ENCODE data around the gene PLXNA2. TPM values are rescaled to one million over a fixed set of nuclear protein-coding genes. Genes with fewer than 3 reads are reported as not detected.

PLXNA2 gene
- total and polyA plus RNA-seq, 2 of the 13 experiments (the other 11 are each of a cell fraction or from before 2014, with no cell fraction given) = 1.1 to 2.1 TPM

GRCh38 chr1:208225954-208226937 lies 17.9 kb downstream of the PLXNA2 start (continued):
- TF ChIP-seq TCF7 (IDR thresholded peaks at IDR 0.05; ENCODE audit: low read depth) = no peak

DNA sequence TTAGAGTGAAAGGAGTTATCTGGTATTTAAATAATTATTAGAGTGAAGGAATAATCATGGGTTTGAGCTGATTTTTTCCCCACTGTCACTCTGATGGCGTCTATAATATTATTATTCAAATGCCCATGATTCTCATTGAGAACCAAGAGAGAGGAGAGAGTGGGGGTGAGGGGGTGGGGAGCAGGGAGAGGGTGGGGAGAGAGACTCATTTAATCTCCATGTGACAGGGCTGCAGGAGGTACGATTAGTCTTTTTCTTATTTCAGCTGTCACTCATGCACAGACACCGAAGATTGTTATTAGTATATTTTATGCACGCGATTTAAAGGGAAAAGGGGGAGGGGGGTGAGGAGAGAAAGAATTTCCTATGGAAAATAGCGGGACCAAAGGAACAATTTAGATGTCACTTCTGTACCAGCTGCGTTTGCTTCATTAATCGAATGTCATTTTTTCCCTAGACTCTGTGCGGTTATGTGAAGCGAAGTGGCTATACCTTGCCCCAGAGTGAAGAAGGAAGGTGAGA lies 19.9 kb downstream of the PLXNA2 start:
- H3K27me3 ChIP-seq (ENCODE audit: control insufficient read depth in 1 of 2, insufficient read depth in 2 of 2, low read length in 2 of 2) = no peaks in the 10 kb centered on the region
- no peaks in the 10 kb centered on the region for H3K79me2 ChIP-seq (ENCODE audit: insufficient read depth, low read length)
- in situ Hi-C loops (cut with HindIII; ENCODE audit: extremely low pct_ligation_motif_present, low pct_unique_long_range_greater_than_20kb) = no loop called here
- H2AFZ ChIP-seq (ENCODE audit: low read length) = no peak overlapping the region
- FAIRE-seq (no peak), DNase-seq (ENCODE audit: low spot score) (no peak), ATAC-seq (no peak)
- H3K36me3 ChIP-seq (replicated peaks in 1 of 2; ENCODE audit: control insufficient read depth in 1 of 2, insufficient read depth in 2 of 2, low read length in 2 of 2) = no peaks in the 10 kb centered on the region
- ChIA-PET POLR2A (no interaction called here), CTCF (ENCODE audit: low intra/inter-chr PET ratio, low total read pairs) (no interaction called here)
- no peak overlapping the region for H3K4me3 ChIP-seq (replicated peaks in 1 of 3; ENCODE audit: insufficient read depth in 1 of 3, low read depth in 2 of 3, low read length in 3 of 3)
- TF ChIP-seq, protein P1, sequence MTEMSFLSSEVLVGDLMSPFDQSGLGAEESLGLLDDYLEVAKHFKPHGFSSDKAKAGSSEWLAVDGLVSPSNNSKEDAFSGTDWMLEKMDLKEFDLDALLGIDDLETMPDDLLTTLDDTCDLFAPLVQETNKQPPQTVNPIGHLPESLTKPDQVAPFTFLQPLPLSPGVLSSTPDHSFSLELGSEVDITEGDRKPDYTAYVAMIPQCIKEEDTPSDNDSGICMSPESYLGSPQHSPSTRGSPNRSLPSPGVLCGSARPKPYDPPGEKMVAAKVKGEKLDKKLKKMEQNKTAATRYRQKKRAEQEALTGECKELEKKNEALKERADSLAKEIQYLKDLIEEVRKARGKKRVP (CRISPR knock-in tag; IDR thresholded peaks at IDR 0.05) = no peak
- TF ChIP-seq PRMT3 (CRISPR knock-in tag; IDR thresholded peaks at IDR 0.05; ENCODE audit: borderline replicate concordance, low read depth) = no peak
- TF ChIP-seq U2AF1 (optimal IDR thresholded peaks at IDR 0.05; ENCODE audit: low read depth, low read length) = no peak
- no peak for TF ChIP-seq MYNN (CRISPR knock-in tag; IDR thresholded peaks at IDR 0.05; ENCODE audit: low read depth)
- TF ChIP-seq CEBPB (IDR thresholded peaks at IDR 0.05; ENCODE audit: borderline replicate concordance, low read depth, low read length) = no peak
- TF ChIP-seq, protein P2, sequence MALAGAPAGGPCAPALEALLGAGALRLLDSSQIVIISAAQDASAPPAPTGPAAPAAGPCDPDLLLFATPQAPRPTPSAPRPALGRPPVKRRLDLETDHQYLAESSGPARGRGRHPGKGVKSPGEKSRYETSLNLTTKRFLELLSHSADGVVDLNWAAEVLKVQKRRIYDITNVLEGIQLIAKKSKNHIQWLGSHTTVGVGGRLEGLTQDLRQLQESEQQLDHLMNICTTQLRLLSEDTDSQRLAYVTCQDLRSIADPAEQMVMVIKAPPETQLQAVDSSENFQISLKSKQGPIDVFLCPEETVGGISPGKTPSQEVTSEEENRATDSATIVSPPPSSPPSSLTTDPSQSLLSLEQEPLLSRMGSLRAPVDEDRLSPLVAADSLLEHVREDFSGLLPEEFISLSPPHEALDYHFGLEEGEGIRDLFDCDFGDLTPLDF (CRISPR knock-in tag; IDR thresholded peaks at IDR 0.05) = no peak
- no peak for TF ChIP-seq ZNF33B (CRISPR knock-in tag; IDR thresholded peaks at IDR 0.05)
- TF ChIP-seq MBNL3 (CRISPR knock-in tag; conservative IDR thresholded peaks at IDR 0.05) = no peak
- no peak for TF ChIP-seq PAWR (CRISPR knock-in tag; IDR thresholded peaks at IDR 0.05; ENCODE audit: borderline replicate concordance)
- no peak for TF ChIP-seq ZNF691 (CRISPR knock-in tag; IDR thresholded peaks at IDR 0.05; ENCODE audit: borderline replicate concordance, low read depth)
- no peak for TF ChIP-seq ZNF44 (CRISPR knock-in tag; IDR thresholded peaks at IDR 0.05)
- TF ChIP-seq ZNF619 (CRISPR knock-in tag; IDR thresholded peaks at IDR 0.05) = no peak
- no peak for TF ChIP-seq ZNF577 (CRISPR knock-in tag; IDR thresholded peaks at IDR 0.05; ENCODE audit: borderline replicate concordance, low read depth)
- no peak for TF ChIP-seq PRPF4 (IDR thresholded peaks at IDR 0.05; ENCODE audit: low read depth, low read length, poor library complexity, severe bottlenecking)
- TF ChIP-seq ARID2 (CRISPR knock-in tag; IDR thresholded peaks at IDR 0.05; ENCODE audit: borderline replicate concordance) = no peak
- no peak for TF ChIP-seq ZNF530 (CRISPR knock-in tag; IDR thresholded peaks at IDR 0.05; ENCODE audit: low read depth)
- TF ChIP-seq HOXA7 (CRISPR knock-in tag; IDR thresholded peaks at IDR 0.05) = no peak
- no peak for TF ChIP-seq ZNF878 (CRISPR knock-in tag; IDR thresholded peaks at IDR 0.05)
- no peak for TF ChIP-seq SRSF4 (IDR thresholded peaks at IDR 0.05; ENCODE audit: low read depth, low read length, poor library complexity, severe bottlenecking)
- H3K4me1 ChIP-seq (ENCODE audit: insufficient read depth, low read length) = no peaks in the 10 kb centered on the region
- no peak overlapping the region for H3K27ac ChIP-seq (ENCODE audit: extremely low read length, insufficient read depth, low read length)
- WGBS (ENCODE audit: low lambda C conversion rate) = 85% methylated on average over 10 of the region's 10 CpGs
- no peak overlapping the region for H3K4me2 ChIP-seq (ENCODE audit: low read depth, low read length)
- intact Hi-C loops (cut with micrococcal nuclease; ENCODE audit: unreplicated experiment) = no loop called here
- no peak overlapping the region for H3K9ac ChIP-seq (ENCODE audit: insufficient read depth, low read depth, low read length)
- H3K9me3 ChIP-seq (ENCODE audit: low read length) = no peaks in the 10 kb centered on the region
- BruUV-seq (replicated peaks) = no TSS peak
- no peaks in the 10 kb centered on the region for H4K20me1 ChIP-seq (ENCODE audit: insufficient read depth, low read length)

All from HepG2 (cell line).